ENCODE data around the gene RCN2. TPM values are rescaled to one million over a fixed set of nuclear protein-coding genes. Genes with fewer than 3 reads are reported as not detected.

RCN2 gene
- total and polyA plus RNA-seq, 2 of the 13 experiments (the other 11 are each of a cell fraction or from before 2014, with no cell fraction given): 84.4 to 89.0 TPM

GRCh38 chr15:76963596-76963995 lies 32.0 kb downstream of the RCN2 start (continued):
- TF ChIP-seq CTCF (CRISPR knock-in tag; IDR thresholded peaks at IDR 0.05) (peak; percentile 25), IKZF4 (CRISPR knock-in tag; IDR thresholded peaks at IDR 0.05; ENCODE audit: borderline replicate concordance, low read depth, not compliant biosample characterization) (no peak), ZNF263 (CRISPR knock-in tag; IDR thresholded peaks at IDR 0.05) (0 out of 2 replicates have a peak, but pooled peaks have one; percentile 25), NCOA2 (CRISPR knock-in tag; IDR thresholded peaks at IDR 0.05) (no peak), ZNF773 (CRISPR knock-in tag; IDR thresholded peaks at IDR 0.05; ENCODE audit: borderline replicate concordance) (no peak), JUN (CRISPR knock-in tag; IDR thresholded peaks at IDR 0.05) (no peak), HOXD1 (CRISPR knock-in tag; IDR thresholded peaks at IDR 0.05) (no peak), ZNF205 (CRISPR knock-in tag; IDR thresholded peaks at IDR 0.05) (no peak), HNRNPUL1 (IDR thresholded peaks at IDR 0.05; ENCODE audit: low read depth, low read length) (no peak), RAD21 (CRISPR knock-in tag; IDR thresholded peaks at IDR 0.05) (no peak), PRDM10 (CRISPR knock-in tag; IDR thresholded peaks at IDR 0.05; ENCODE audit: low read depth) (no peak), YEATS4 (CRISPR knock-in tag; IDR thresholded peaks at IDR 0.05; ENCODE audit: borderline replicate concordance) (no peak), KAT7 (CRISPR knock-in tag; IDR thresholded peaks at IDR 0.05; ENCODE audit: borderline replicate concordance) (no peak), SRF (IDR thresholded peaks at IDR 0.05; ENCODE audit: low read depth, low read length) (no peak), ZNF879 (CRISPR knock-in tag; IDR thresholded peaks at IDR 0.05) (no peak), FOXK2 (IDR thresholded peaks at IDR 0.05) (no peak), SP4 (CRISPR knock-in tag; IDR thresholded peaks at IDR 0.05) (no peak), ZSCAN31 (CRISPR knock-in tag; IDR thresholded peaks at IDR 0.05; ENCODE audit: low read depth) (no peak)
- TF ChIP-seq, protein P1, sequence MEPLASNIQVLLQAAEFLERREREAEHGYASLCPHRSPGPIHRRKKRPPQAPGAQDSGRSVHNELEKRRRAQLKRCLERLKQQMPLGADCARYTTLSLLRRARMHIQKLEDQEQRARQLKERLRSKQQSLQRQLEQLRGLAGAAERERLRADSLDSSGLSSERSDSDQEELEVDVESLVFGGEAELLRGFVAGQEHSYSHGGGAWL (CRISPR knock-in tag; IDR thresholded peaks at IDR 0.05): no peak
- TF ChIP-seq, protein P2, sequence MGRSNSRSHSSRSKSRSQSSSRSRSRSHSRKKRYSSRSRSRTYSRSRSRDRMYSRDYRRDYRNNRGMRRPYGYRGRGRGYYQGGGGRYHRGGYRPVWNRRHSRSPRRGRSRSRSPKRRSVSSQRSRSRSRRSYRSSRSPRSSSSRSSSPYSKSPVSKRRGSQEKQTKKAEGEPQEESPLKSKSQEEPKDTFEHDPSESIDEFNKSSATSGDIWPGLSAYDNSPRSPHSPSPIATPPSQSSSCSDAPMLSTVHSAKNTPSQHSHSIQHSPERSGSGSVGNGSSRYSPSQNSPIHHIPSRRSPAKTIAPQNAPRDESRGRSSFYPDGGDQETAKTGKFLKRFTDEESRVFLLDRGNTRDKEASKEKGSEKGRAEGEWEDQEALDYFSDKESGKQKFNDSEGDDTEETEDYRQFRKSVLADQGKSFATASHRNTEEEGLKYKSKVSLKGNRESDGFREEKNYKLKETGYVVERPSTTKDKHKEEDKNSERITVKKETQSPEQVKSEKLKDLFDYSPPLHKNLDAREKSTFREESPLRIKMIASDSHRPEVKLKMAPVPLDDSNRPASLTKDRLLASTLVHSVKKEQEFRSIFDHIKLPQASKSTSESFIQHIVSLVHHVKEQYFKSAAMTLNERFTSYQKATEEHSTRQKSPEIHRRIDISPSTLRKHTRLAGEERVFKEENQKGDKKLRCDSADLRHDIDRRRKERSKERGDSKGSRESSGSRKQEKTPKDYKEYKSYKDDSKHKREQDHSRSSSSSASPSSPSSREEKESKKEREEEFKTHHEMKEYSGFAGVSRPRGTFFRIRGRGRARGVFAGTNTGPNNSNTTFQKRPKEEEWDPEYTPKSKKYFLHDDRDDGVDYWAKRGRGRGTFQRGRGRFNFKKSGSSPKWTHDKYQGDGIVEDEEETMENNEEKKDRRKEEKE (IDR thresholded peaks at IDR 0.05): no peak
- TF ChIP-seq, protein P3, sequence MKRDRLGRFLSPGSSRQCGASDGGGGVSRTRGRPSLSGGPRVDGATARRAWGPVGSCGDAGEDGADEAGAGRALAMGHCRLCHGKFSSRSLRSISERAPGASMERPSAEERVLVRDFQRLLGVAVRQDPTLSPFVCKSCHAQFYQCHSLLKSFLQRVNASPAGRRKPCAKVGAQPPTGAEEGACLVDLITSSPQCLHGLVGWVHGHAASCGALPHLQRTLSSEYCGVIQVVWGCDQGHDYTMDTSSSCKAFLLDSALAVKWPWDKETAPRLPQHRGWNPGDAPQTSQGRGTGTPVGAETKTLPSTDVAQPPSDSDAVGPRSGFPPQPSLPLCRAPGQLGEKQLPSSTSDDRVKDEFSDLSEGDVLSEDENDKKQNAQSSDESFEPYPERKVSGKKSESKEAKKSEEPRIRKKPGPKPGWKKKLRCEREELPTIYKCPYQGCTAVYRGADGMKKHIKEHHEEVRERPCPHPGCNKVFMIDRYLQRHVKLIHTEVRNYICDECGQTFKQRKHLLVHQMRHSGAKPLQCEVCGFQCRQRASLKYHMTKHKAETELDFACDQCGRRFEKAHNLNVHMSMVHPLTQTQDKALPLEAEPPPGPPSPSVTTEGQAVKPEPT (CRISPR knock-in tag; IDR thresholded peaks at IDR 0.05; ENCODE audit: low read depth): no peak
